IPS-20b (cell line): ENCODE measurements around the gene PLEKHG7.

Source experiments
- H3K27ac ChIP-seq: one replicate; pipeline ENCODE4 v1.5.1; 2013; ENCODE audit warnings: low read length
- H3K27me3 ChIP-seq: 2 replicates; pipeline ENCODE4 v1.6.1; 2013; ENCODE audit warnings: mild to moderate bottlenecking, low read length, inconsistent platforms; ENCODE audit not compliant: insufficient read depth
- H3K36me3 ChIP-seq: 2 replicates; pipeline ENCODE4 v1.6.1; 2013; ENCODE audit warnings: low read depth, mild to moderate bottlenecking, inconsistent platforms, low read length, moderate library complexity; ENCODE audit not compliant: insufficient read depth
- H3K4me1 ChIP-seq: 2 replicates; pipeline ENCODE4 v1.6.1; 2013; ENCODE audit warnings: mild to moderate bottlenecking, control low read depth, inconsistent platforms, low read length, moderate library complexity; ENCODE audit not compliant: insufficient read depth
- H3K4me3 ChIP-seq: 2 replicates; pipeline ENCODE4 v1.5.1; 2013; ENCODE audit warnings: mild to moderate bottlenecking, low read length, inconsistent platforms
- H3K9ac ChIP-seq: 2 replicates; pipeline ENCODE4 v1.6.1; 2013; ENCODE audit warnings: low read depth, mild to moderate bottlenecking, inconsistent platforms, low read length, moderate library complexity
- H3K9me3 ChIP-seq: 2 replicates; pipeline ENCODE4 v1.6.1; 2013; ENCODE audit warnings: mild to moderate bottlenecking, low read depth, low read length, inconsistent platforms; ENCODE audit not compliant: insufficient read depth

PLEKHG7 gene

DNA sequence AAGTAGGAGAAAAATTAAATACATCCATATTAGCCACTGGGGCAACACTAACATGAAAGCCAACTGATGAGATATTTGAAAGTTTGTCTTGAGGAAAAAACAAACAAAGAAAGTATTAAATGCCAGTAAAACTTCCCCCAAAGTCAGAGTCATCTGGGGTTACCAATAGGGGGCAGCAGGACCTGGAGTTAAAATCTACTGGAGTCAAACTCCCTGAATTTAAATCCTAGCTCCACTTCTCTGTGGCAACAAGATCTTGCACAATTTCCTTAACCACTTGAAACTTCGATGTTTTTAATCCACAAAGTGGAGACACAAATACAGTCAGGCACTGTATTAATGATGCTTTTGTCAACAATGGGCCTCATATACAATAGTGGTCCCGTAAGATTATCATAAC, 14.4 kb downstream of the PLEKHG7 start:
- H3K4me1 ChIP-seq, result peaks cover 8% of the 10 kb centered on the region; the same call in 1 of the 2 replicates
- peak overlapping the region; percentile 13; the same call in 1 of the 2 replicates for H3K9ac ChIP-seq
- H3K27ac ChIP-seq, result no peak overlapping the region
- H3K4me3 ChIP-seq, result peak overlapping the region; percentile 13; the same call in 1 of the 2 replicates
- no peaks in the 10 kb centered on the region for H3K9me3 ChIP-seq
- H3K27me3 ChIP-seq, result no peaks in the 10 kb centered on the region
- H3K36me3 ChIP-seq, result no peaks in the 10 kb centered on the region

DNA sequence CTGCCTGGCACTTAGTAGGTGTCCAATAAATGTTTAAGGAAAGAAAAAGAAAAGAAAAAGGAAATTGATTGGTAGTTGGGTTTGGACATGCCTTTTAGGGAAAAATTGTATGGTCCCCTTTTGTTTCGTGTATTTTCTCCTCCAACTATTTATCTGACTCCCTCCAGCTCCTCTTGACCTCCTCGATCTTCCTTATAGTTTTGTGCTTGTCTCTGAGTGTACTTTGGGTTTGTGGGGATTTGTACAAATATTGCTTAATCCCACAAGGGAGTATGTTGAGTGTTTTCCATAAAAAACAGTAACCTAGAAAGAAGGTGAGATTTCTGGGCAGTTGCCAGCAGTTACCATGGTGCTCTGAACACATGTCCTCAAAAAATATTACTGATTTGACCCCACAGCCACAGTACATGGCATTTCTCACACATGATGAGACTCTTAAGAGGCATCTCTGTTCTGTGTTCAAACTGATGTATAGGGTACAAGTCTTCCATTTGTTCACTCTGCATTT, 15.7 kb downstream of the PLEKHG7 start:
- no peak overlapping the region for H3K9ac ChIP-seq
- no peaks in the 10 kb centered on the region for H3K27me3 ChIP-seq
- H3K9me3 ChIP-seq, result no peaks in the 10 kb centered on the region
- peaks cover 8% of the 10 kb centered on the region; the same call in 1 of the 2 replicates for H3K4me1 ChIP-seq
- no peak overlapping the region for H3K27ac ChIP-seq
- no peak overlapping the region for H3K4me3 ChIP-seq
- H3K36me3 ChIP-seq, result no peaks in the 10 kb centered on the region

DNA sequence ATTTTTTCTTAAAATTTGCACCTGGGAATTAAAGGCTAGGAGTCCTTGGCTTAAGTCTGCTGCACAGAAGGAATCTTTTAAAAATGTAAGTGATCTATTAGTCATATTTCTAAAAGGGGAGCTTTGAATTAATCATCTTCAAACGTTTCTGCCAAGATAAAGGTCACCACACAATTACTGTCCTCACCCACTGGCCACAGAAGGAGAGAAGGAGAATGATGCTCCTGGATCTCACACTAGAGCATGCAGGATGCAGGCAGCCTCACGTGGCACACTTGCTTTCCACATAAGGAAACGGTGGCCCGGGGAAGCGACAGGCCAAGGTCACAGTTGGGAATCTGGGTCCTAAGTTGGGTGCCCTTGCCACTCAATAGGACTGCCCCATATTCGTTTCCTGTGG, 16.9 kb downstream of the PLEKHG7 start:
- Histone ChIP-seq H3K4me1 (peaks cover 8% of the 10 kb centered on the region; the same call in 1 of the 2 replicates), H3K9ac (no peak overlapping the region), H3K36me3 (no peaks in the 10 kb centered on the region), H3K9me3 (peaks cover 5% of the 10 kb centered on the region), H3K4me3 (no peak overlapping the region), H3K27me3 (no peaks in the 10 kb centered on the region), H3K27ac (no peak overlapping the region)

DNA sequence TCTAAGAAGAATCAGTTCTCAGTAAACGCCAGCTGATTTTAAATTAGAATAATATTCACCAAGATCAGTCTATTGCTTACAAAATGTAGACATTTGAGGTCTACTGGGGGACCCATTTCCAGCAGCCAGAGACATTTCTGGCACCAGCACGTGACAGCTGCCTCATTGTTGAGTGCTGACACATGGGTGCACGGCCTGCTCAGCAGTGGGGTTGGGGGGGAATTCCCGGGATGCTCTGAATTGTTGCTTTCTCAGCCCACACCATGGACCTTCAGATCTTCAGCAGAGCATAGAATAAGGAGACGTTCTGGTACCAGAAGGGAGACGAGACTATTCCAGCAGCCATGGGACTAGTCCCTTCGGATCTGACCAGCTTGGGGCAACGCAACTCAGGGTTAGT, 18.3 kb downstream of the PLEKHG7 start:
- Histone ChIP-seq H3K4me1 (peaks cover 8% of the 10 kb centered on the region; the same call in 1 of the 2 replicates), H3K9ac (no peak overlapping the region), H3K9me3 (peaks cover 7% of the 10 kb centered on the region), H3K36me3 (no peaks in the 10 kb centered on the region), H3K4me3 (no peak overlapping the region), H3K27ac (no peak overlapping the region), H3K27me3 (no peaks in the 10 kb centered on the region)

DNA sequence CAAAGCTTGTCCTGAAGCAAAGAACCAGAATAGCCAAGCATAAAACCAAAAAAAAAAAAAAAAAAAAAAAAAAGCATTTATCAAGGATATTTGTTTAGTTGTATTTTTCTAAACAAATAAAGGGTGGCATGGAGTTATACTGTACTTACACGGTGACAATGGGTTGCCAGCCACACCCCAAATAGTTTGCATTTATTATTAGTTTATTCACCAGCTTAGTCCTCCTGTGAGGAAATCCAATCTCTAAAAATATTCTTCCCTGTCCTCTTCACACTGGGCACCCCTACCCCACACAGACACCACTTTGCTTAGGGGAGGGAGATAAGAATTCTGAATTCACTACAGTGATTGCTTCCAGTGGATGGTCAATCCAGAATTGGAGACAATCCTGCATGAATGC, 18.9 kb downstream of the PLEKHG7 start:
- Histone ChIP-seq H3K27me3 (no peaks in the 10 kb centered on the region), H3K4me1 (peaks cover 5% of the 10 kb centered on the region; the same call in 1 of the 2 replicates), H3K27ac (no peak overlapping the region), H3K36me3 (no peaks in the 10 kb centered on the region), H3K4me3 (no peak overlapping the region), H3K9me3 (peaks cover 7% of the 10 kb centered on the region), H3K9ac (no peak overlapping the region)

DNA sequence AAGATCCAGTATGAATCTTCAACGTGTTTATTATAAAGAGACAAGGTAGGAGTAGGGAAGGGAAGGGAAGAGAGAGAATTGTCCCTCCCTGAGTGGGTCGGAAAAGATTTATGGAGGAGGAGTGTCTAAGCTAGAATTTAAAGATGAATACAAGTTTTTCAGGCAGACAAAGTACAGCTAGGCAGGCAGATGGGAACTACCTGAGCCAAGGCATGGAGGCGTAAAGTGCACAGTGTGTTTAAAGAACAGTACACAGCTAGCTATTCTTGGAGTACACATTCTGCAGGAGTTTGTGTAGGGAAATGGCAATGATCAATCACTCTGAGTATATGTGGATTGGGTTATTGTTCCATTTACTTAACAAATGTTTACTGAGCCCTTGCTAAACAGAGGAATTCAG, 20.1 kb downstream of the PLEKHG7 start:
- peaks cover 7% of the 10 kb centered on the region for H3K9me3 ChIP-seq
- no peaks in the 10 kb centered on the region for H3K36me3 ChIP-seq
- H3K4me1 ChIP-seq, result no peaks in the 10 kb centered on the region
- no peak overlapping the region for H3K9ac ChIP-seq
- no peak overlapping the region for H3K4me3 ChIP-seq
- H3K27me3 ChIP-seq, result no peaks in the 10 kb centered on the region
- H3K27ac ChIP-seq, result no peak overlapping the region

DNA sequence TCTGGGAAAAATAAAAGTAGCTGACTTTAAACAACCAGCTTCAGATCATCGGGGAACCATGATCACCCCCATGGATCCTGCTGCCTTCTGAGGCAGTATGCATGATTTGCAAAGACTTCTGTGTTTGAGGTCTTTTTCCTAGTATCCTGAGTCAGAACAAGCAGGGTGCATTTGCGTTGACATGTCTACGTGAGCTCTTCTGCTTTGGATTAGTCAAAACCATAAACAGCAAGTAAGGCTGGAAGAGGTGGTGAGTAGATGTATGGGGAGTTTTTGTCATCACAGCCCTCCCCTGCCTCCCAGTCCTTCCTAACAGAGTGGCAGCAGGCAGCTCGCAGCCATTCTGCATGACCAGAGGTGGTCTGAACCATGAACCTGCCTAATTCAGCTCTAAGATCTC, 24.1 kb downstream of the PLEKHG7 start:
- no peaks in the 10 kb centered on the region for H3K27me3 ChIP-seq

DNA sequence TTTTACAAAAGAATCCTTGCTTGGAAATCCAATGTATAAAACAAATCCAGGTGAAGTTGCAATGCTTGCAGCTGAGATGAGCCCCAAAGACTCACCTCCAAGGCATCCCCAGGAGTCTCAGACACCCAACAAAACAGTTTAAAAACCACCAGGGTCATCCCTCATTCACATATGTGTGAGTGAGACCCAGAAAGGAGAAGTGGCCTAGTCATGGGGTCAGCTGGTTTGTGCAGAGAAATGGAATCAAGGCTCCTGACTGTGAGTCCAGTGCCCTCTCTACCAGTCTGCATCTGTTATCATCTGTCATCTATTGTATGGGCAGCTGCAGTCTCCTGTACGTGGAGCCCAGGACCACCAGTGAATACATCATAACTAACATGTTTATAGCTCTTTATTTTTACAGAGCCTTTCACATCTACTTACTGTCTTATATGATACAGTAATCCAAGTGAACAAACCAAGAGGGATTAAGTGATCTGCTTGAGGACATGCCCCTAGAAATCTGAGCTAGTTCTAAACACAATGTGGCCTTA, 27.1 kb downstream of the PLEKHG7 start:
- Histone ChIP-seq H3K27ac (no peak overlapping the region), H3K36me3 (no peaks in the 10 kb centered on the region), H3K9ac (no peak overlapping the region), H3K4me1 (no peaks in the 10 kb centered on the region), H3K9me3 (0 out of 2 replicates have a peak, but pooled peaks cover under 1% of the 10 kb centered on the region), H3K4me3 (no peak overlapping the region), H3K27me3 (no peaks in the 10 kb centered on the region)

More for the DNA sequence above, 24.1 kb downstream of the PLEKHG7 start:
- no peaks in the 10 kb centered on the region for H3K4me1 ChIP-seq
- H3K4me3 ChIP-seq, result no peak overlapping the region
- no peaks in the 10 kb centered on the region for H3K36me3 ChIP-seq
- H3K9me3 ChIP-seq, result peaks cover 7% of the 10 kb centered on the region
- H3K9ac ChIP-seq, result no peak overlapping the region
- no peak overlapping the region for H3K27ac ChIP-seq

DNA sequence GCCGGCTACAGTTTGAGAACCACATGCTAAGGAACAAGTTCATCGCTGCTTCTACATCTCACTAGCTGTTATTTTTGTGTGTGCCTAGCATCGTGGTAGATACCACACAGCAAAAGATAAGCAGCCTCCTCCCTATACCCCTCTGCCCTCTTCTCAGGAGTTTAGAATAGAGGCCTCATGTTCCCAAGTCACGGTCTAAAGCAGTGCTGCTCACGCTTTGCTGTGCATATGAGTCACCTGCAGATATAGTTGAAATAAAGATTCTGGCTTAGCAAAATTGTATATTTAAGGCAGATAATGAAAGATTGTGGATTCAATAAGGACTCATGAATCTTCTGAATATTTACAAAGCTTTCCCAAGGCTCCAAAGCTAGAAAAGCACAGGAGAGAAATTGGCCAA, 28.0 kb downstream of the PLEKHG7 start:
- no peaks in the 10 kb centered on the region for H3K27me3 ChIP-seq
- H3K4me1 ChIP-seq, result no peaks in the 10 kb centered on the region
- H3K4me3 ChIP-seq, result no peak overlapping the region
- H3K9me3 ChIP-seq, result no peaks in the 10 kb centered on the region
- H3K9ac ChIP-seq, result no peak overlapping the region
- no peaks in the 10 kb centered on the region for H3K36me3 ChIP-seq
- no peak overlapping the region for H3K27ac ChIP-seq

DNA sequence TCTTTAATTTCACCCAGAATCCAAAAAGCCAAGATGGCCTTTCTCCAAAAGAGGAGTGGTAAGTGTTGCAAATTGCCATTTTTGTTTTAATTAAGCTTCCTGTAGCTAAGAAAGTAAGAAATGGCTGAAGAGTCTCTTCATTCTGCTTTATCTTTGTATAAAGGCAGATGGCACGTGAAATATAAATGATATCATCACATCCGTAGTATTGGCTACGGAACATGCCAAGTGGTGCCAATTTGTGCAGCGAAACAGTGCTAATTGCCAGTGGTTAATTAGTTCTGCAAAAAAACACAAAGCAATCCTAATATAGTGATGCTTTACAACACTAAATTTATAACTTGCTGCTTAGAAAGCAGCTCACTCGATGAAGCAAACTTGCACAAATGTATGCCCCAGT, 29.4 kb downstream of the PLEKHG7 start:
- H3K9me3 ChIP-seq, result no peaks in the 10 kb centered on the region
- no peak overlapping the region for H3K9ac ChIP-seq
- no peaks in the 10 kb centered on the region for H3K36me3 ChIP-seq
- H3K4me3 ChIP-seq, result no peak overlapping the region
- no peaks in the 10 kb centered on the region for H3K27me3 ChIP-seq
- H3K4me1 ChIP-seq, result no peaks in the 10 kb centered on the region
- no peak overlapping the region for H3K27ac ChIP-seq

DNA sequence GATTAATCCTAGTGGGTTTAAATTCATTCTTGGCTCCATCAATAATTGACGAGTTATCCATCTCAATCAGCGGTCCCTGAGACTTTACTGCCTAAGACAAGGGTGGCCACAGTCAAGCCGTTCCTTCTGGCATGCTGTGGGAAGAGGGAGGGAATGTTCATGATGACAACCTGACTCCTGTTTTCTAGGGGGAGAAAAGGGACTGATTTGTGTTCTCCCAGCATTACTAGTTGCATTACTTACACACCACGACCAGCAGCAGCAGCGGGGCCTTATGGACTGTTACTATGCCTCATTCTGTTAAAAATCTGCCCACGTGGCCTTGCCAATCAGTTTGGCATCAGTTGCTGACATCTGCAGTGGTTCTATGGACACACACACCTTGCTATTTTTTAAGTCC, 29.9 kb downstream of the PLEKHG7 start:
- no peaks in the 10 kb centered on the region for H3K9me3 ChIP-seq

DNA sequence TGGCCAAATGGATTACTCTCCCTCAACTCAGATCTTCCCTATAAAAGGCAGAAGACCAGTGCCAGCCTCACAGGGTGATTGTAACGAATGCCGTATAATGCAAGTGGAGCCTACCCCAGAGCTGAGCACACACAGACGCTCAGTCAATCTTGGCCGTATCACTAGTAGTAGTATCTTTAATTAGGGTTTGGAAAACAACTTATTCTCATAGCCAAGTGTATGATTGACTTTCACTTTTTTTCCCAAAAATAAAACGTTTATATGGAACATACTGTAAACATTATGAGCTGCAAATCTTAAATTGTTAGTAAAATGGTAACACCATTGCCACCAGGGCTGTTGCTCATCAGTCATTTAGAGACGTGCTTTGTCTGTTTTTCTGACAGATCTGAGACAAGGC, 30.4 kb downstream of the PLEKHG7 start:
- Histone ChIP-seq H3K27me3 (no peaks in the 10 kb centered on the region), H3K4me3 (no peak overlapping the region), H3K27ac (no peak overlapping the region), H3K9me3 (no peaks in the 10 kb centered on the region), H3K36me3 (no peaks in the 10 kb centered on the region), H3K4me1 (peaks cover under 1% of the 10 kb centered on the region; the same call in 1 of the 2 replicates), H3K9ac (no peak overlapping the region)

More for the DNA sequence above, 29.9 kb downstream of the PLEKHG7 start:
- Histone ChIP-seq H3K4me1 (no peaks in the 10 kb centered on the region), H3K9ac (no peak overlapping the region), H3K36me3 (no peaks in the 10 kb centered on the region), H3K4me3 (no peak overlapping the region), H3K27me3 (no peaks in the 10 kb centered on the region), H3K27ac (no peak overlapping the region)
